Omental fat pad (tissue), 4 donors: Measurements from ENCODE around the gene ZFHX3. TPM values are rescaled to one million over a fixed set of nuclear protein-coding genes. Genes with fewer than 3 reads are reported as not detected.
"Not testable (repeated sequence)": the region's sequence is repeated elsewhere in the genome, so short reads cannot be mapped to it uniquely, and the experiment has no call there.

Experiments
- ATAC-seq: fragments of 150-250 bp; one replicate; pipeline ENCODE4 v1.9.1; 2016; ENCODE audit warnings: mild to moderate bottlenecking, moderate library complexity; ENCODE audit not compliant: low FRiP score
- DNase-seq: peaks from one replicate; pipeline ENCODE4 v3.0.0-alpha.2; 2019; ENCODE audit warnings: low spot score
- total RNA-seq, 4 donors: library from RNA; depleted of rRNA; stranded (reverse); fragments of >200 nt; gene quantifications; one replicate each; pipeline ENCODE4 v1.1.0, GENCODE V29; 2016
- TF ChIP-seq, protein P1 (sequence below), 3 donors: fragments of 450-650 bp; IDR thresholded peaks; one replicate each; pipeline ENCODE4 v1.5.1; 2016 to 2017; ENCODE audit warnings: antibody characterized with exemption in 3 of 3, mild to moderate bottlenecking in 3 of 3, moderate library complexity in 2 of 3

Gene ZFHX3
- total RNA-seq, 4 donors from 2014 or later: 11.8 to 35.2 (median 13.7) TPM

DNA sequence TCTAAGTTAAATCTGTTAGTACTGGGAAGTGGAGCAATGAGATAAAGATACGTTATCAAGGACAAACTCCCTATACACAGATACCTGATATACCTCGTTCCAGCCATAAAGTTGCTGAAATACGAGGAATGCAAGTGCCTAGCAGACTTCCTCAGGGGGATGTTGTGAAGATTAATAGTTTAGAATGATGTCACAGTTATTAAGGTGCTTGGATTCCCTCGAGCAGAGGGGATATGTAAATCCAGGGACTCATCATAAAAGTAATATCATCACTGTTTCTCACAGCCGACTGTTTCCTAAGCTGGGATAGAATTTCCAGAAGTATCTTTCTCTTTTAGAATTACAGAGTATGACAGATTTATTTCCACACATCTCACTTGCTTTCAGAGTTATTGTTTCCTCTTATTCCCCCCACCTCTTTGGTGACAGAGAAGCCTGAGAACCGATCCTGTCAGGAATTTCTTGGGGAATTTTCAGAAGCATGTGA is 28.4 kb upstream of the ZFHX3 start:
- DNase-seq (no peak), ATAC-seq (no peak)
- TF ChIP-seq, protein P1, sequence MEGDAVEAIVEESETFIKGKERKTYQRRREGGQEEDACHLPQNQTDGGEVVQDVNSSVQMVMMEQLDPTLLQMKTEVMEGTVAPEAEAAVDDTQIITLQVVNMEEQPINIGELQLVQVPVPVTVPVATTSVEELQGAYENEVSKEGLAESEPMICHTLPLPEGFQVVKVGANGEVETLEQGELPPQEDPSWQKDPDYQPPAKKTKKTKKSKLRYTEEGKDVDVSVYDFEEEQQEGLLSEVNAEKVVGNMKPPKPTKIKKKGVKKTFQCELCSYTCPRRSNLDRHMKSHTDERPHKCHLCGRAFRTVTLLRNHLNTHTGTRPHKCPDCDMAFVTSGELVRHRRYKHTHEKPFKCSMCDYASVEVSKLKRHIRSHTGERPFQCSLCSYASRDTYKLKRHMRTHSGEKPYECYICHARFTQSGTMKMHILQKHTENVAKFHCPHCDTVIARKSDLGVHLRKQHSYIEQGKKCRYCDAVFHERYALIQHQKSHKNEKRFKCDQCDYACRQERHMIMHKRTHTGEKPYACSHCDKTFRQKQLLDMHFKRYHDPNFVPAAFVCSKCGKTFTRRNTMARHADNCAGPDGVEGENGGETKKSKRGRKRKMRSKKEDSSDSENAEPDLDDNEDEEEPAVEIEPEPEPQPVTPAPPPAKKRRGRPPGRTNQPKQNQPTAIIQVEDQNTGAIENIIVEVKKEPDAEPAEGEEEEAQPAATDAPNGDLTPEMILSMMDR (IDR thresholded peaks at IDR 0.05): no peak

DNA sequence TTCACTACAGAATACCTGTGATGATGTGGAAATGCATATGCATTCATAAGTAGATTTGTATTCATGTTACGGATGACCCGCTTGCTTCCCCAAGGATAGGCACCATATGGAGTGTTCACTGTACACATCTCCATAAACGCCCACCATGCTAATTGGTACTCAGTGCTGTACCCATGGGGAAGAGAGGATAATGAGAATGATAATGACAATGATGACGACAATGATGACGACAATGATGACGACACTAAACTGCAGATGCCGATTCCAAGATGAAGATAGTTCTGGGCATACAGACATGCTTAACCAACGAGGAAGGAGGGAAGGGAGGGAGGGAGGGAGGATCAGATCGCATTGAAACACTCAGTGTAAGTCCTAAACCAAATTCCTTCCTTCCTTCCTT is 26.5 kb upstream of the ZFHX3 start:
- TF ChIP-seq, protein P1 (IDR thresholded peaks at IDR 0.05): no peak
- no peak for DNase-seq
- ATAC-seq: no peak

DNA sequence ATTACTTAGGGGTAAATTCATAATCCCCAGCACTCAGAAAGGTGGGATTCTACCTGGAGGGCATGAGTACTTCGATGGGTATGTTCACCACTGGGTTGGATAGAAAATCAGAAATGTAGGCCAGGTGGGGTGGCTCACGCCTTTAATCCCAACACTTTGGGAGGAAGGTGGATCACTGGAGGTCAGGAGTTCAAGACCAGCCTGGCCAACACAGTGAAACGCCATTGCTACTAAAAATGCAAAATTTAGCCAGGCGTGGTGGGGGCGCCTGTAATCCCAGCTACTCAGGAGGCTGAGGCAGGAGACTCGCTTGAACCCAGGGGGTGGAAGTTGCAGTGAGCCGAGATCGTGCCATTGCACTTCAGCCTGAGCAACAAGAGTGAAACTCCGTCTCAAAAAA is 24.1 kb upstream of the ZFHX3 start:
- not testable (repeated sequence) for DNase-seq, ATAC-seq

DNA sequence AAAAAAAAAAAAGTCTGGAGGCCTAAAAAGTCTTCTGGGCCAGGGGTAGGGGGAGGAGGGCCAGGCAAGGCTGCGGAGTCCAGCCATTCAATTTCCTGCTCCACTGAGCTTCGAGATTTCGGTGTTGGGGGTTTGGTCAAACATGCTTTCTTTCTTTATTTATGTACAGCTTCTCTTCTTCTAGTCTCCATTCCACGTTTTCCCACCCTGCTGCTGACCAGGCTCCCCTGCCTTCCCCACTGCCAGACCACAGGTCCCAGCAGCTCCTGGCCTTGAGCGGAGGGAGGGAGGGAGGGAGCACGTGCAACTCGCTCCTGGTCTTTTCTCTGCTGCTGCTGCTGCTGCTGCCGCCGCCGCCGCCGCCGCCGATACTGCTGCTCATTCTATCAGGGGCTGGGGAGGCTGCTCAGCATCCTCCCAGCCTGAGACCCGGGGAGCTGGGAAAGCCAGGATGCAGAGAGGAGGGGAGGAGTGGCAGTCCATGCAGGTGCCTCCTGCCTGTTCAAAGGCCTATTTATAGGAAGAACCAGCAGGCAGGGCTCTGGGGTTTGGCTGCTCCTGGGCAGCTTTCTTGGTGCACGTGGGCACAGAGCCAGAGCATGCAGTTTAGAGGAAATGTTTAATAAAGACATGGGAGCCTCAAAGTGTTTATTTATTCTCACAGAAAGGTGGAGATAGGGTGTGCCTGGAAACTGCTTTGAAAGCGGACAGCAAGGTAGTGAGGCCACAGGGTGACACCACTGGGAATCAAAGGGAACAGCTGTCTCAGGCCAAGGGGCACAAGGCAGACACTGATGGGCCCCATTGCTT is 23.4 kb upstream of the ZFHX3 start:
- TF ChIP-seq, protein P1 (IDR thresholded peaks at IDR 0.05): no peak
- ATAC-seq (no peak), DNase-seq (no peak)

DNA sequence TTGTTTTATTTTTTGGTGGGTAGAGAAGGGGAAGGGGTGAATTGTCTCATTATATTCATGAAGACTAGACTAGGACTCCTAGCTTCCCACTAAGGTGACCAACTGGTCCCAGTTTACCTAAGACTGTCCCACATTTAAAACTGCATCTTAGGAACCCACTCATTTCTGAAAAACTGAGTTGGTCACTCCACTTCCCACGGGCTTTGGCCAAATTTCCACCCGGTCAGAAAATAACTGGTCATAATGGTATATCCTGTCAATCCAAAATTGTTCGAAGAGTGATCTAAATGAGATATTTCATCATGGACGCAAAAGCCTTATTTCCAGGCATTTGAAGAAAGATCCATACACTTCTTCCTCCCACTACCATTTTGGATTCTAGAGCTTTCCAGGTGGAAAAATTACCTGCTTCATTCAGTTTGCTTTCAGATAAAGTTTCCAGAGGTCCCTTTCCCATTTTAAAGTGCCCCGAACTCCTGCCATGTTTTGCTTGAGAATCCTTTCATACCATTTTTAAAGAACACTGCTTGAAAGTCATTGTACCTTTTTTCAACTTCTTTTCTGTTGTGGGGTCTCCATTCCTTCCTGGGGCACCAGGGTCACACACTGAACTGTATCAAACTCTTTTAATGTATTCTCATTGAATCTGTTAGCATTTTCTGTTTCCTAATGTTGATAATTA is 21.8 kb upstream of the ZFHX3 start:
- no peak for DNase-seq
- TF ChIP-seq, protein P1 (IDR thresholded peaks at IDR 0.05): no peak
- no peak for ATAC-seq

DNA sequence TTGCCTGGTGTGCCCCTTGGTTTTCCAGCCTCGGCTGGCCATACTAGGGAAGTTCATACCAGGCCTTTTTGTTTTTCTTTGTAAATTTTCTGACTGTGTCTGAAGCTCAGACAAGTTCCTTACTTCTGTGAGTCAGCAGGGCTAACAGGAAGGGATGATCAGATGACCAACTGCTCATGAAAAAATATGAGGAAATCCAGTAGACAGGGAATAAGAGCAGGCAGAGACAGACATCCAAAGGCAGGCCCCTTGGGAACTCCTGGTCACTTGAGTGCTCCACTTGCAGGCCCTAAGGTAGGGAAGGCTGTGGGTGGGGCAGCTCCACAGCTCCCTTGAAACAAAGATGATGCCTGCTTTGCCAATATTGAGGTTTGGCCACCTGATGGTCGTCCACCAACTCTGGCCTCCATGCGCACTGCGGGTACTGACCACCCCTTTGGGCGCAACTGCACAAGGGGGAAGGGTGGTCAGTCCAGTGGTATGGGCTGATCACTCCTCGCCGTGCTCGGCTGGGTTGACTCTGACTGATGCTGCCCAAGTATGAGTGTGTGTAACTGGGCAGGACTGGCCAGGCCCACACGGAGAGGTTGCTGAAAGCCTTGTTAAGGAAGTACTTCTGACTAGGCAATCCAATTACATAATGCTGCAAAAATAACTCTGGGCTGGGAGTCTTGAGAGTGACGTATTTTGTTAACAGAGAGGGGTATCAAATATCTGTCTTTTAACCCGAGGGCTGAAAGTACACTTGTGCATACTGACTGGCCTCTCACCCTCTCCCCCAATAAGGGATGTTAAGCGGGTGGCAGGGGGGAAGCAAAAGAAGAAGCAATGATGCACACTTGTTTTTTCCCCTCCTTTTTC is 20.8 kb upstream of the ZFHX3 start:
- TF ChIP-seq, protein P1 (IDR thresholded peaks at IDR 0.05): no peak

More for the DNA sequence above, 20.8 kb upstream of the ZFHX3 start:
- DNase-seq (no peak), ATAC-seq (peak; percentile 24)
